Neural cell (in vitro differentiated cells): ENCODE results near the gene NCDN.

ENCODE experiments used
- CTCF ChIP-seq: fragments of 450-650 bp; IDR thresholded peaks from 2 replicates; pipeline ENCODE4 v1.5.1; 2014; ENCODE audit warnings: antibody characterized with exemption, mild to moderate bottlenecking, moderate library complexity; ENCODE audit not compliant: poor library complexity, severe bottlenecking
- EP300 ChIP-seq: fragments of 450-650 bp; conservative IDR thresholded peaks from 2 replicates; pipeline ENCODE4 v1.6.1; 2014; ENCODE audit warnings: antibody characterized with exemption, mild to moderate bottlenecking, moderate library complexity; ENCODE audit not compliant: poor library complexity, severe bottlenecking
- EZH2 ChIP-seq: fragments of 200-600, 300-800 bp; shearing (Covaris generic), sonication (generic); IDR thresholded peaks from 2 replicates; pipeline ENCODE4 v1.6.1; 2014; ENCODE audit warnings: antibody characterized with exemption, low read length, borderline replicate concordance, mild to moderate bottlenecking; ENCODE audit not compliant: insufficient read depth, poor library complexity, severe bottlenecking
- POLR2AphosphoS5 ChIP-seq: IDR thresholded peaks from 2 replicates; pipeline ENCODE4 v1.6.1; 2012

GRCh38 chr1:35572296-35572695 is 14.7 kb downstream of the NCDN start:
- TF ChIP-seq EZH2: no peak
- no peak for TF ChIP-seq EP300
- TF ChIP-seq CTCF: no peak
- TF ChIP-seq POLR2AphosphoS5: no peak
